GM19397 (cell line): ENCODE measurements around the gene PRKCA.

Experiments
- ATAC-seq: cut with Tn5 transposase; IDR thresholded peaks from one replicate; pipeline ENCODE4 v1.9.1; 2021; ENCODE audit warnings: mild to moderate bottlenecking, moderate library complexity; ENCODE audit not compliant: unreplicated experiment

The PRKCA gene

GRCh38 chr17:66810951-66811682 lies 508.7 kb downstream of the PRKCA start:
- no peak for ATAC-seq

- no peak for ATAC-seq
Measured at GRCh38 chr17:66811683-66812054, 509.3 kb downstream of the PRKCA start.

- no peak for ATAC-seq
Measured at GRCh38 chr17:66812571-66812970, 510.2 kb downstream of the PRKCA start.

GRCh38 chr17:66813296-66813695 lies 510.9 kb downstream of the PRKCA start:
- ATAC-seq, result no peak

GRCh38 chr17:66814026-66814425 lies 511.6 kb downstream of the PRKCA start:
- ATAC-seq, result no peak

- no peak for ATAC-seq
Measured at GRCh38 chr17:66814570-66814969, 512.2 kb downstream of the PRKCA start.

- no peak for ATAC-seq
Measured at GRCh38 chr17:66817750-66818149, 515.3 kb downstream of the PRKCA start.

- no peak for ATAC-seq
Measured at GRCh38 chr17:66819466-66819865, 517.1 kb downstream of the PRKCA start.

GRCh38 chr17:66822009-66822408 lies 519.6 kb downstream of the PRKCA start:
- ATAC-seq, result no peak

- no peak for ATAC-seq
Measured at GRCh38 chr17:66826856-66827255, 524.4 kb downstream of the PRKCA start.

GRCh38 chr17:66829386-66829864 lies 527.0 kb downstream of the PRKCA start:
- ATAC-seq, result no peak

- no peak for ATAC-seq
Measured at GRCh38 chr17:66829883-66830282, 527.5 kb downstream of the PRKCA start.

GRCh38 chr17:66830451-66830850 lies 528.0 kb downstream of the PRKCA start:
- no peak for ATAC-seq

- ATAC-seq, result no peak
Measured at GRCh38 chr17:66831383-66832210, 529.2 kb downstream of the PRKCA start.

GRCh38 chr17:66833201-66833600 lies 530.8 kb downstream of the PRKCA start:
- no peak for ATAC-seq

- ATAC-seq, result no peak
Measured at GRCh38 chr17:66834426-66834918, 532.1 kb downstream of the PRKCA start.

- ATAC-seq, result no peak
Measured at GRCh38 chr17:66834919-66835454, 532.6 kb downstream of the PRKCA start, which contains the start of gene CACNG5. CACNG5 (plus strand) TSS chr17:66835117; CDS start chr17:66877333, 42,216 bp downstream.

GRCh38 chr17:66835476-66835875 lies 533.1 kb downstream of the PRKCA start:
- ATAC-seq, result no peak

GRCh38 chr17:66836063-66837005 lies 533.9 kb downstream of the PRKCA start:
- no peak for ATAC-seq

GRCh38 chr17:66837226-66837625 lies 534.8 kb downstream of the PRKCA start:
- no peak for ATAC-seq
